ENCODE data around the gene NCOA6.
"Not testable (repeated sequence)": the region's sequence is repeated elsewhere in the genome, so short reads cannot be mapped to it uniquely, and the experiment has no call there.

GRCh38 chr20:34722560-34722959 lies 102.9 kb downstream of the NCOA6 start:
- TF ChIP-seq CTCF (conservative IDR thresholded peaks at IDR 0.05 in 1 of 2, IDR thresholded peaks at IDR 0.05 in 1 of 2; ENCODE audit: extremely low read depth in 1 of 2, insufficient read depth in 1 of 2, low read depth in 1 of 2, low read length in 2 of 2); EZH2 (IDR thresholded peaks at IDR 0.05; ENCODE audit: borderline replicate concordance, low read length): not testable (repeated sequence)
